GM18519 (cell line): Measurements from ENCODE around the gene CDH13.

ENCODE experiments used
- ATAC-seq: cut with Tn5 transposase; IDR thresholded peaks from one replicate; pipeline ENCODE4 v1.9.1; 2021; ENCODE audit warnings: mild to moderate bottlenecking, moderate library complexity; ENCODE audit not compliant: unreplicated experiment, low FRiP score

CDH13 gene

DNA sequence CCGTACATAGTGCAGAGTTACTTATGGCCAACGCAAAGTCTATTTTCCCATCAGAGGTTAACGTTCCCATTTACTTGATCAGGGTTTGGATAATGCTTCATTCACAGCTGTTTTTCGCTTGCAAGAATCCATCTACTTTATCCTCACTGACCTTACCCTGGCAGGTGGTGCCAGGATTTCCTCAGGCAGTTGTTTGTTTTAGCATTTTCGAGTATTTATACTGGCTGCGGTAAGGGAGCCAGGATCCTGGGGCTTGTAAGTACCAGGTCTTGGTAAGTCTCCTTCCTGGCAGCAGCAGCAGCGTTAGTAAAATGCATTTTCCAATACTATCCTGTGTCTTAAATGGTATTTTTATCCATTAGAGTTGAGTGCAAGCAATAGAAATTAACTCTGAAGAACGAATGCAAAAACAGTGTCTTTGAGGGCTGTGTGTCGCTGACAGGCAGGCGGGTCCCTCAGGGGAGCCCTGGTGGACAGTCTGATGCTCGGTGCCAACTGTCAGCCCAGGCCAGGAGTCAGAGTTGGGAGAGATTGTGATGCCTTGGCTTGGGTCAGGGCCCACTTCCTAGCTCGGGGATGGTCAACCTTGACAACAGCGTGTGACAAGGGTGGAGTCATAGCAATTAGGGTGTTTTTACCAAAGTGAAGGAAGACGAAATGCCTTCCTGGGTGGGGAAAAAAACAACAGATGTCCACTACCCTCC, 1088.6 kb downstream of the CDH13 start:
- ATAC-seq: no peak

DNA sequence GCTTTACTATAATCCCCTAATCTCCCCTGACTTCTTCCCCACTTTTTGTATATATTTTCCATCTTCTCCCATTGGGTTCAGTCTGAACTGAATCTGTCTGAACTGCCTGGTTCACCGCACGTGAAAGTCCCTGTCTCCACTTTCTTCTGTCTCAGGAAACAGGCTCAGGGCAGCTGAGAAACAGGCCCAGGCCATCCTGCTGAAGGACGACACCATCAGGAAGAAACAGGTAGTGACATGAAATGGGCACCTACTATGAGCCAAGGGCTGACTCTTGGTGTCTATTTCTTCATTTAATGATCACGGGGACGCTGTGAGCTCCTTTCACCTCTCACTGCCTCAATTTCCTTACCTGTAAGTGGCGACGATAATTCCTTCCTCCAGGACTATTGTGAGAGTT, 1090.5 kb downstream of the CDH13 start:
- no peak for ATAC-seq

DNA sequence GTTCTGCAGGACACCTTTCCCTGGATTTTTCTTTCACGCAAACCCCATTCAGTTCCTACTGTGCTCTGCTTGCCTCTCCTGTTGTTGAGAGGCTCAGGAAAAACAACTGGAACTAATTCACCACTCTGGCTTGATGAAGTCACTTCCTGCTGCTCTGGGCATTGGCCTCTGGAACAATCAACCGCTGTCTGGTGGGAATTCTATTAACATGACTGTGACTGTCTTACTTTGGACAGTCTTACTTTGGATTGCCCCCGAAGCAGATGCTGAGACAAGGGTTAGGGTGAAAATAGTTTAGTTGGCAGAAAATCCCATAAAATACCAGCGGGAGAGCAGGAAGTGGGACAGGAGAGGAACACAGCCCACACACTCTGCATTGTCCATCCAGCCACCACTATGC, 1091.0 kb downstream of the CDH13 start:
- no peak for ATAC-seq

DNA sequence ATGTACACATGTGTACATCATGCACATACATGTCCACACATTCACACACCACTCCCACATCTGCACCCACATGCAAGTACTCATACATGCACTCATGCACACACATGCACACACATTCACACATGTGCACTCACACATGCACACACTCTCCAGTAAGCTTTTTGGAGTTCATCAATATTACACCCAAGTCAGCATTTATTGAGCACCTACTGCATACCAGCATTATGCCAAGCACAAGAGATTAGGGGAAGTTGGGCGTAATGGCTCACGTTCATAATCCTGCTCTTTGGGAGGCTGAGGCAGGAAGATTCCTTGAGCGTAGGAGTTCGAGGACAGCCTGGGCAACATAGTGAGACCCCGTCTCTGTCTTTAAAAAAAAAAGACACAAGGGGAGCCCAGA, 1093.4 kb downstream of the CDH13 start:
- ATAC-seq: no peak

DNA sequence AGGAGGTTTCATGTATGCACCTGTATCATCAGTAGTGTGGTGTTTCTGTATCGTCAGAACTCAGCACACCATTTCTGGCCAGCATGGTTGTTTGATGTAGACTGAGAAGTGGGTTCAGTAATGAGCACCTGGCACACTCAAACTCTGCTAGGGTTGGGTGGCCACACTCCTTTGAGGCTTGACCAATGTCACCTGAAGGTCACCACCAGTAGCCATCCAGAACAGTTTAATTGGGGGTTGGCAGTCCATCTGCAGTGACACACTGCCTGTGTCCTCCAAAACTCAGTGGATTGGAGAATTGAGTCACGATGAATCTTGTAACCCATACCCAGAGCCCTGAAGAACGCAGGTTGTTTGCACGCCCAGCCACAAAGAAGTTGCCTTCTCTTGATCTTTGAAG, 1094.2 kb downstream of the CDH13 start:
- no peak for ATAC-seq

DNA sequence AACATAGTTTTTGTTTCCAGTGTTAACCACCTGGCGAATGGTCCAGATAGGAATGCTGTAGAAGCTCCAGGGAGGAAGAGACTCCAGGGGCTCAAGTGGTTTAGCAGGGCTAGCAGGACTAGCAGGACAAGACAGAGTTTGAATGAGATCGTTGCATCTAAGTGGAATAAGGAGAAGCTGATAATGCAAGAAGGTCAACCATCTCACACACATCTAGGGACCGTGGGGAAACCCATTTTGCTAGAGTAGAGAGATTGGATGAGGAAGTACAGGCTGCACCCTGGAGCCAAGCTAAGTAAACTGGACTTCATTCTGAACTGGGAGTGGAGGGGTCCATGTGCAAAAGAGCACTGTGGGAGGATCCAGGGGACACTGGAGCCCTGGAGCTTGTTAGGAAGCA, 1094.9 kb downstream of the CDH13 start:
- no peak for ATAC-seq

DNA sequence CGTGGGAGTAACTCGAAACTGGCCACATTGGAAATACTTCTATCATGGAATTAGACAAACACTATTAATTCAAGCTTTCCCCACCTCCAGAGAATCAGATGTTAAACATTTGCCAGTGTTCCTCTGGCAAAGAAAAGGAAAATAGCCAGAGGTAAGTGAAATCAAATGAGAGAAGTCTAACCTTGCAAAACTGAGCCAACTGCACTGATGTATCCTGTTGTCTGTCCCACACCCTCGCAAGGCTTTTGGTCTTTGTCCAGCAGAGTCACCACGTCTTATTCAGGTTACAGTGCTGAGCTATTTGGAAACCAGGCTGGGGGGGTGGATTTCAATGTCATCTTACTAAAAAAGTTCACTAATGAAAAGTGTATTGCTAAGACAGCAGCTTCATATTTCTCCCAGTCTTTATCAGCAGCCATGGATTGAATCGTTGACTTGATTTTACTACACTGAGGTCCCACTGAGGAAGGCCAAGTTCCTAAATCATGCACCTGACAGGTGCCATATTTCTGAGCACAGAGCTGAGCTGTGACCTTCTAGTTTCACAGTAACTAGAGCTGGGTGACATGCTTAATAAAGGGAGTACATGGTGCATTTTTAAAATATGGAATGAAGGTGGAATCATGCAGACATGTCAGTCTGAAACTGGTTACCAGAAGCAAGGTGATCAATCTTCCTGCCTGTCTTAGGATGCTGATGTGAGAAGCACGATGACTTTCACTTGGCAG, 1095.9 kb downstream of the CDH13 start:
- ATAC-seq: no peak

DNA sequence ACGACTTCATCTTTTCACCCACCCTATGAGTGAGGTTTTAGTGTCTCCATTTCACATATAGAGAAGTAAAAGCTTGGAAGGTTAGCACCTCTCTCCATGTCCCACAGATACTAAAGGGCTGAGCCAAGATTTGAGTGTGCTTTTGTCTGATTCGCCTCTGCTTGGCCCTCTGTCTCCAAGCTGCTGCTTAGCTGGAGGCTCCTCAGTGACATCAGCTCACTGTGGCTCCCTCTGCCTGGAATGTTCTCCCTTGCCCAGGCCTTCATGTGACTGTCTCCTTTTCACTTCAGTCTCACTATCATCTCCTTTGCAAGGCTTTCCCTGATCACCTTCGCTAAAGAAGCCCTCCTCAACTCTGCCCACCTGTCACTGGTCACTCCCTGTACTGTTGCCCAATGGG, 1096.5 kb downstream of the CDH13 start:
- no peak for ATAC-seq

DNA sequence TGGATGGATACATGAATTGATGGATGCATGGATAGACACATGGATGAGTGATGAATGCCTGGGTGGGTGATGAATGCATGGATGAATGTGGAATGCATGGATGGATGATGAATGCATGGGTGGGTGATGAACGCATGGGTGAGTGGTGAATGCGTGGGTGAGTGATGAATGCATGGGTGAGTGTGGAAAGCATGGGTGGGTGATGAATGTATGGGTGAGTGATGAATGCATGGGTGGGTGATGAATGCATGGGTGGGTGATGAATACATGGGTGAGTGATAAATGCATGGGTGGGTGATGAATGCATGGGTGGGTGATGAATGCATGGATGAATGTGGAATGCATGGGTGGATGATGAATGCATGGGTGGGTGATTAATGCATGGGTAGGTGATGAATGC, 1097.1 kb downstream of the CDH13 start:
- ATAC-seq: no peak

DNA sequence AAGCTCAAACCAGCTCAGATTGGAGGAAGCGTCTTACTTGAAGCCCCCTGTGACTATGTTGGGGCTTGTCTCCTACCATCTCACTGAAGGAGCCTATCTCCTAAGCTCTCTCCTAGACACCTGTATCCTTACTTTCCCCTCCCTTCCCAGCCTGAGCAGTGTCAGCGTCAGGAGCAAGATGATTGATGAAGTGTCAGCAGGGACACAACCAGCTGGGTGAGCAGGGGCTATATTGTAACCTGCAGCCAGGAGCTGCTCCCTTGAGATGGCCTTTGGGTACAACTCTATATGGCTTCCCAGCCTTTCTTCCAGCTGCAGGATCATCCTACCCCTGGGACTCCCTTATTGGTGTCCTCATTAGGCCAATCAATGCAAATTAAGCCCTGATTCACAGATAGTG, 1097.8 kb downstream of the CDH13 start:
- ATAC-seq: no peak

DNA sequence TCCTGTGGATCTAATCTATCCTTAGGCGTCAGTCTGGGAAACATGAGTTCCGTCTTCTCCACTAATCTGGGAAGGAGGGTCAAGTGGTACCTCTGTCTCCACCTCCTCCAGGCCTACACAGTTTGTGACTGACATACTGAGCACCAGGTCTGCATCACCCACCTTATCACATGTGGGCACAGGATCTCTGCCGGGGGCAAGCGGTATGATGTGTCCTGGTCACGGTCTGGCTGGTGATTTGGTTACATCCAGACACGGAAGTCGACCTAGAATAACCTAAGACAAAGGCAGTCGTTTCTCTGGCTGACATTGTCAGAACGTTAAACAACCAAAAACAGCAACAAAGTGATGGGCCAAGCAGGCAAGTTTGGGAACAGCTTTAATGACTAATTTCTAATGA, 1098.5 kb downstream of the CDH13 start:
- ATAC-seq: no peak

DNA sequence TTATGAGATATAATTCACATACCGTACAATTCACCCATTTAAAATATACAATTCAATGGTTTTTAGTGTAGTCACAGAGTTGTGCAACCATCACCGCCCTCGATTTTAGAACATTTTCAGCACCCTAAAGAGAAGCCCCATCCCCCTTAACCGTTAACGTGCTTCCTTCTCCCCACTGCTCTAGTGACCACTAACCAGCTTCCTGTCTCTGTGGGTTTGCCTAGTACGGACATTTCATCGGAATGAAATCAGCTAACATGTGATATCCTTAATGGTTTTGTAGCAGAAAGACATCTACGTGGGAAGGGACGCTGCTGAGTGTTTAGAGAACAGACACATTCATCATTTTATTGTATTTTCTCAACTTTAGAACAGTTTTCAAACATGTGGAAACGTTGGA, 1100.2 kb downstream of the CDH13 start:
- ATAC-seq: no peak

DNA sequence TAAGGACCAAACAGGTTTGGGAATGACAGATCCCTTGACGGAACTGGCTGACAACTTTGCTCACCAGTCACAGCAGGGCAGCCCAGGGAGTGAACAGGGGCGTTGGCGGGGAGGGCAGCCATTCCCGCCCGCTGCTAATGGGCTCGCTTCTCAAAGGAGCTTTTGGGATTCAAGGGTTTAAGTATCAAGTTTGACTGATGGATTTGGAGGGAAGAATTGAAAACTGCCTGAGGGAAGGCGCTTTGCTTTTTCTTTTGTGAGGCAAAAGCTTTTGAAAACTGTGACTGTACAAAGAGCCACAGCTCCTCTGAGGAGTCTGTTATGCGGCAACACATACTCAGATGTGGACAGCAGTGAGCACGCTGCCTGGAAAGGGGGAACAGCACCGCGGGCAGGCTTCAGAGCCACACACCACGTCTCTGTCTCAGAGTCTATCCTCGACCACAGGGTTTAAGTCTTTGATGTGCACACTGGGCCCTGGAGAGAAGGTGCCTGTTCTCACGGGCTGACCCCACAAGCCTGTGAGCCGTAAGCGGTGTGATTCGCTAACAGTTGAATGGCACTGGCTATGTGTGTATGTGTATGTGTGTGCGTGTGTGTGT, 1101.1 kb downstream of the CDH13 start:
- no peak for ATAC-seq

DNA sequence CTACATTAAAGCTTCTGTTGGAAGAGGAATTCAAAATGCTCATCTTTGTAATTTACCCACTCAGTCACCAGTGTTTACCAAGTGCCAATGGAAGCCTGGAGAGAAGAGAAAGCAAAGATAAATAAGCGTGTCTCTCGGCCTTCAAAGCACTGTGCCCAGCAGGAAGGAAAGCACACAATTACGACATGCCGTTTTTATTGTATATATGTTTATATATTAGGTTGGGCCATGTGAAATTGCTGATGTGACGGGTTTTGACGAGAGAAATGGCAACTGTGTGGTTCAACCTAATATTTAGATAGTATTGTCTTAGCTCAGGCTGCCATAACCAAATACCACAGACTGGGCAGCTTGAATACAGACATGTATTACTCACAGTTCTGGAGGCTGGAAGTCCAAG, 1101.7 kb downstream of the CDH13 start:
- ATAC-seq: no peak

DNA sequence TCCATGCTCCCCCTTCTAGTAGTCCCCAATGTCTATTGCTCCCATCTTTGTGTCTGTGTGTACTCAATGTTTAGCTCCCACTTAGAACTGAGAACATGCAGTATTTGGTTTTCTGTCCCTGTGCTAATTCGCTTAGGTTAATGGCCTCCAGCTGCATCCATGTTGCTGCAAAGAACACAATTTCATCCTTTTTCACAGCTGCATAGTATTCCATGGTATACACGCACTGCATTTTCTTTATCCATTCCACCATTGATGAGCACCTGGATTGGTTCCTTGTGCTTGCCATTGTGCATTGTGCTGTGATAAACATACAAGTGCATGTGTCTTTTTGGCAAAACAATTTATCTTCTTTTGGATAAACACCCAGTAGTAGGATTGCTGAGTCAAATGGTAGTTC, 1104.0 kb downstream of the CDH13 start:
- ATAC-seq: no peak

DNA sequence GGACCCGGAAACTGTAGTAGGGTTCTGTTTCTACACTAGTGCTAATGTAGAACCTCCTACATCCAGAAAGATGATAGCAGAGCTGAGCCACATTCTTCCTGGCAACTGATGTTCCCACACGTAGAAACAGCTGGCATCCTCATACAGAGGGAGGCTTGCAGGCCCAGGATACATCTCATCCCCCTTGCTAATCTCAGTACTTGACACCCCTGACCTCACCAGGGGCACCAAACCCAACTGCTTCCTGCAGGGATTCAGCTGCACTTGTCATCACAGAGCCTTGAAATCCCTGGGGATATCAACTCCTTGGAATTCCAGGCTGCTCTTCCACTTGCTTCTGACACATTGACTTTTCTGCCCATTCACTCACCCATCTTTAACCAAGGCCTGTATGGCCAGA, 1105.8 kb downstream of the CDH13 start:
- no peak for ATAC-seq

DNA sequence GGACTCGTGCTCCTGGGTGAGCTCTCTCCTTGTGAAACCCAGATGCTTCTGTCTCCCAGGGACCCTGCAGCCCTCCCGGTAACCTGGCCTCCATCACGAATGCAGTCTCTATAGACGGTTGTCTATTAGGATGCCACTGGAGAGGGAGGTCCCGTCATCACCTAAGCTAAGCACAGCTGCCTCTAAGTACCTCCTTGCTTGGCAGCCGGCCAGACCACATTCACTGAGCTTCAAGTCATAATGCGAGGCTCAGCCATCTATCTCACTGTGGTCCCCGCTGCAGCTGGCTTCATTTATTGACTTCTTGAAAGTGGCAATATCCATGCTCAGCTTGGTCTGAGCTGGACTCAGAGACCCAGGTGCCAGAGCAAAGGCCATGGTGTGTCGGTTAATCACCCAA, 1106.5 kb downstream of the CDH13 start:
- no peak for ATAC-seq

DNA sequence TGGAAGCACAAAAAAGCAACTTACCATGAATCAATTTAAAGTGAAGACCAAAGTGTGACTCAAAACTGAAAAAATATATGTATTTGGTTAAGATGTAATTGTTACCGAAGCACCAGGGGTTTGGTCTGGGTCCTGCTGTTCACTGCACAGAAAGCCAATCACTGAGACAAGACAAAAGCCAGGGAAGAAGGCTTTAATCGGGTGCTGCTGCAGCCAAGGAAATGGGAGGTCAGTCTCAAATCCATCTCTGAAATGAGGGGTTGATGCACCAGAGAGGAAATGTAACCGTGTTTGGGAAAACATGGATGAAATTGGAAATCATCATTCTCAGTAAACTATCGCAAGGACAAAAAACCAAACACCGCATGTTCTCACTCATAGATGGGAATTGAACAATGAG, 1107.4 kb downstream of the CDH13 start:
- no peak for ATAC-seq

DNA sequence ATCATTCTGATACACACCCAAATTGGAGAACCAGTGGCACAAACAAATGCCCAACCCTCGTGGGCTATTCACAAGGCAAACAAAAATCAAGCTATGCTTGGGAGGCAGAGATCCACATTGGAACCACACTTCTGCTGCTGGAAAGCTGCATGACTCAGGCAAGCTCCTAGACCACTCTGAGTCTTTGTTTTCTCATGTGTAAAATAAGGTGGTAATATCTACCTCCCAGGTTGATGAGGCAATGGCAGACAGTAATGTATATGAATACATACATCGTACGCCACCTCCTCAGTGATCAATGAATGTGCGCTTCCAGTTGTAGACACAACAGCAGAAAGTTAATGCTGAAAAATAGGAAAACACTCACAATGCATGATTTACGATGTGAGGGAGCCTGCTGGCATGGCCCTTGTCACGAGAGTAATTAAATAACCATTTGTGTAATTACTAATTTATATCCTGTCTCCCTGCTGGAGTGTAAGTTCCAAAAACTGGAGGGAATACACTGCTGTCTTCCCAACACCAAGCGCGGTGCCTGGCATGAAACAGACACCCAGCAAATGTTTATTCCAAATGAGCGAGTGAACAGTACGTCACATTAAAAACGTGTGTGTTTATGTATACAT, 1111.1 kb downstream of the CDH13 start:
- ATAC-seq: no peak

DNA sequence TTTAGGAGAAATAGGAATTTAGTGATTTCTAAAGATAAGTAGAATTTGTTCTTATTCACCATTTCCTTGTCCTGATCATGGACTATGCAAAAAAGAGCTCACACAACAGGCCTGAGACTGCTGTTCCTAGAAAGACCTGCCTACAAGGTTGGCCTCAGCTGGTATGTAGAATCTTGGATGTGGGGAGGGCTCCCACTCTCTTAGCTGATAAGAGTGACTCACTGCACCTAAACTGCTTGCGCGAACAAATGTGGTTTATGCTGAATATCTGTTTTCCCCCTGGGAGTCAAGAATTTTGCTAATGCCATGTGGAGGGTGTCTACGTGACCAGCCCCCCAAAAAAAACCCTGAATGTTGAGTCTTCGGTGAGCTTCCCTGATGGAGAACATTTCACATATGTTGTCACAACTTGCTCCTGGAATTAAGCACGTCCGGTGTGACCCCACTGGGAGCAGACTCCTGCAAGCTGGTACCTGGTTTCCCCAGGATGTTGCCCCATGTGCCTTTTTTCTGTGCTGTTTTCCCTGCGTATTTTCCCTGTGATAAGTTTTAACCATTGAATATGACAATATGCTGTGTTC, 1112.2 kb downstream of the CDH13 start:
- no peak for ATAC-seq
